ENCODE results near the gene COMMD9.

COMMD9 gene

DNA sequence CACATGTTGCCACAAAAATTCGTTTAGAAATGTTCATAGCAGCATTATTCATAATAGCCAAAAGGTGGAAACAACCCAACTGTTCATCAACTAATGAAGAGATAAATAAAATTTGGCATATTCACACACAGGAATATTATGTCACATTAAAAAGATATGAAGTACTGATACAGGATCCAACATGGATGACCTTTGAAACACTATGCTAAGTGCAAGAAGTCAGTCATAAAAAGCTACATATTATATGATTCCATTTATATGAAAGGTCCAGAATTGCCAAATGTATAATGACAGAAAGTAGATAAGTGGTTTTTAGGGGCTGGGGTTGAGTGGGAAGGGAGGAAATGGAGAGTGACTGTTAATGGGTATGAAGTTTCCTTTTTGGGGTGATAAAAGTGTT lies 15.8 kb upstream of the COMMD9 start:
- in situ Hi-C loops (cut with HindIII; ENCODE audit: low pct_ligation_motif_present, low pct_unique_long_range_greater_than_20kb, low sequenced_read_pairs) = no loop called here
- DNase-seq = no peak

DNA sequence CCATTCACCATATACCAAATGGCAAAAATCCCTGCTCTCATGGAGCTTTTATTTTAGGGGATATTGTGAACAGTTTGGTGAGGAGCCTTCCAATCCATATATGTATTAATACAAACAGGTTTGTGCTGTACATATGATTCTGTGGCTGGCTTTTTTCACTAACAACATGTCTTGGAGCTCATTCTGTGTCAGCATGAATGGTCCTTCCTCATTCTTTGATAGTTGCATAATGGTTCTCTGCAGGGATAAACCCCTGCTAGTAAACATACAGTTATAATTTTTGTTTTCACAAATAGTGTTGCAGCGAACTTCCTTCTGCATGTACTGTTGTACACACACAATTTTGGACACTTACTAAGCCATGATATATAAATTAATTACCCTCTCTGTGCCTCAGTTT lies 15.1 kb upstream of the COMMD9 start:
- in situ Hi-C loops (cut with HindIII; ENCODE audit: low pct_ligation_motif_present, low pct_unique_long_range_greater_than_20kb, low sequenced_read_pairs) = no loop called here
- no peak for DNase-seq

- in situ Hi-C loops (cut with HindIII; ENCODE audit: low pct_ligation_motif_present, low pct_unique_long_range_greater_than_20kb, low sequenced_read_pairs) = no loop called here
- DNase-seq = no peak
These were observed 11.4 kb upstream of the COMMD9 start for GRCh38 chr11:36300650-36301049.

- in situ Hi-C loops (cut with HindIII; ENCODE audit: low pct_ligation_motif_present, low pct_unique_long_range_greater_than_20kb, low sequenced_read_pairs) = no loop called here
- no peak for DNase-seq
These were observed 7.8 kb upstream of the COMMD9 start for GRCh38 chr11:36296884-36297543.

DNA sequence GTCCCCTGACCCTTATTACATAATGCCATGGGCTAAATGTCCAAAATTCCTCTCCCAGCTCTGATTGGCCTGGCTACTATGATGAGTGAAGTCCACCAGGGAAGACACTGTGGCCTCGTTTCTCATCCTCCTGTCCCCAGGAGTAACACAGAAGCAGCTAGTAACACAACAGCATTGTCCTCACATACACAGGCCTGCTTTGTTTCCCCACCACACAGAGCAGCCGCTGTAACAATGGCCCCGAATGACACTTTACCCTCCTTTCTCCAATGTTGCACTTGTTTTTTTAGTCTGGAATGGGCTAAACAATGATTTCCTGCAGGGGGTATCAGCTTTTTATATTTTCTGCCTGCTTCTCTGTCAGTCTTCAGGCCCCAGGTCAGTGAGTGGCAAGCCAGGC lies 6.7 kb upstream of the COMMD9 start, which contains the start of gene PRR5L:
Gene PRR5L, plus strand, starts transcription at position 363 of the 400 bp plus-strand sequence. CDS start 104,834 bp downstream, outside the sequence.
- in situ Hi-C loops (cut with HindIII; ENCODE audit: low pct_ligation_motif_present, low pct_unique_long_range_greater_than_20kb, low sequenced_read_pairs) = no loop called here

GRCh38 chr11:36292311-36292722 lies 3.1 kb upstream of the COMMD9 start:
- in situ Hi-C loops (cut with HindIII; ENCODE audit: low pct_ligation_motif_present, low pct_unique_long_range_greater_than_20kb, low sequenced_read_pairs) = no loop called here
- DNase-seq = peak; percentile 50

More for the DNA sequence above, 6.7 kb upstream of the COMMD9 start, which contains the start of gene PRR5L:
- DNase-seq = no peak

GRCh38 chr11:36288442-36289225 lies 590 bp downstream of the COMMD9 start:
- no peak for DNase-seq
- in situ Hi-C loops (cut with HindIII; ENCODE audit: low pct_ligation_motif_present, low pct_unique_long_range_greater_than_20kb, low sequenced_read_pairs) = no loop called here

GRCh38 chr11:36282926-36283325 lies 6.3 kb downstream of the COMMD9 start:
- in situ Hi-C loops (cut with HindIII; ENCODE audit: low pct_ligation_motif_present, low pct_unique_long_range_greater_than_20kb, low sequenced_read_pairs) = no loop called here
- DNase-seq = no peak

- in situ Hi-C loops (cut with HindIII; ENCODE audit: low pct_ligation_motif_present, low pct_unique_long_range_greater_than_20kb, low sequenced_read_pairs) = no loop called here
- DNase-seq = no peak
These were observed 7.4 kb downstream of the COMMD9 start for GRCh38 chr11:36281850-36282249.

DNA sequence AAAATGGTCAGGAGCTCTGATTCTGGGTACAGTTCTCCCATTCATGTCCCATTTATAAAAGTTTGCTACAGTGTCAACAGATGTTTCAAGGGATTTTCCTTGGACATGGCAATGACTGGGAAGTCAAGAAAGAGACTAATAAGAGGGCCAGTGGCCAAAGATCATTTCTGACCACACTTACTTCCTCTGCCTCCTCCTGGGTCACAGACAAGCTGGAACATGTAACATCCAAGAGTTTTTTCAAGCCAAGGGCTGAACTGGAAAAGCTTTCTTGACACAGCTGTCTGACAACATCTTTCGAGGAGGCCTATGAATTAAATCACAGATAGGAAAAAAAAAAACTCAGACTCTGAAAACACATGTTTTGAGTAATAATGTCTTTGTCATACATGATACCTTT lies 8.7 kb downstream of the COMMD9 start:
- in situ Hi-C loops (cut with HindIII; ENCODE audit: low pct_ligation_motif_present, low pct_unique_long_range_greater_than_20kb, low sequenced_read_pairs) = no loop called here

DNA sequence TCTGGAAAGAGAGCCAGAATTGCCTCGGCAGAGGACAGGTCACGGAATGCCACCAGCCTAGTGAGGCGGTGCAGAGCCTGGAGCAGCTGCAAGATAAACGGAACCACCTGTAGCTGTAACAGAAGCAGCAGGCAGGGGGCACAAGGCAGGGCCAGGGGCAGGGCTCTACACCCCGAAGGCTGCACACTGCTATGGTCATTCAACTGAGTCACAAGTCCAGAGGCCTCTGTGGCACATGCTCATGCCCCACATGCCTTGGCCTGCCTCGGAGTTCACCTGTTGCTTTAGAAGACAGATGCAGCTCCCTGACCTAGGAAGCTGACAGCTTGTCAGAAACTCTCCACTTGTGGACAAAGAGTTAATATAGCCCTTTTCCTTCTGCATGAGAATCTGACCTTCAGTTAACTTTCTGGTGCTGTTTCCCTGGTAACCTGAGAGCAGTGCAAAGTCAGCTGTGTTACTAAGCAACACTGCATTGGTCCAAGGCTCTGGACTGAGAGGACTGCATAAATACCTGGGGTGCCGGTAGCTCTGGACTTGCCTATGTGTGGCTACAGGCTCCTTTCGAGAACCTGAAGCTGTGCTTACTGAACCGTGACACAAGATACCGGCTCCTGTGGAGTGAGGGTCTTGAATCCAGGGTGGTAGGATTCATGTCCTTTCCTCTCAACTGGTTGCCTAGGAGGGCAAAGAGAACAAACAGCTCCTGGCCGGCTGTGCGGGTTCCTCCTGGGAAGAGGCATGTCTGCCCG lies 10.5 kb downstream of the COMMD9 start:
- in situ Hi-C loops (cut with HindIII; ENCODE audit: low pct_ligation_motif_present, low pct_unique_long_range_greater_than_20kb, low sequenced_read_pairs) = no loop called here
- DNase-seq = peak; percentile 3

More for the DNA sequence above, 8.7 kb downstream of the COMMD9 start:
- DNase-seq = no peak

DNA sequence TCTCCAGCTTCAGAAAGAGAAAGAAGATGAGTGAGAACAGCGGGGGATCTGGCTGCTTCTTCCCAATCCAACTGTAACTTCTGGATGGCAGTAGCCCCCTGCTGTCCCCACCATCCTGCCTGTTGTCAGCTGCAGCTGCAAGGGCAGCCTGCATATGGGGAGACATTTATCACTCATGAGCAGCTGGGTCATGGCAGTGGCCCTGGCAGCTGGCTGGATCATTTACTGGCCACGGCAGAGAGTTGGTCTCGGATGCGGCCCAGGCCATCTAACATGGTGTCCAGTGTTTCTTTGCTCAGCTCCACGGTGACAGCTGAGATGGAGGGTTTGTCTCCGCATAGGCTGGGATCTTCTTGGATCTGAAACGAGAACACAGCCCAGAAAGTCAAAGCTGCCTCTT lies 14.8 kb downstream of the COMMD9 start:
- no peak for DNase-seq
- in situ Hi-C loops (cut with HindIII; ENCODE audit: low pct_ligation_motif_present, low pct_unique_long_range_greater_than_20kb, low sequenced_read_pairs) = loop anchor here (25.0 kb wide), 1 partner anchor 112 kb away; no protein-coding TSS in a partner anchor

DNA sequence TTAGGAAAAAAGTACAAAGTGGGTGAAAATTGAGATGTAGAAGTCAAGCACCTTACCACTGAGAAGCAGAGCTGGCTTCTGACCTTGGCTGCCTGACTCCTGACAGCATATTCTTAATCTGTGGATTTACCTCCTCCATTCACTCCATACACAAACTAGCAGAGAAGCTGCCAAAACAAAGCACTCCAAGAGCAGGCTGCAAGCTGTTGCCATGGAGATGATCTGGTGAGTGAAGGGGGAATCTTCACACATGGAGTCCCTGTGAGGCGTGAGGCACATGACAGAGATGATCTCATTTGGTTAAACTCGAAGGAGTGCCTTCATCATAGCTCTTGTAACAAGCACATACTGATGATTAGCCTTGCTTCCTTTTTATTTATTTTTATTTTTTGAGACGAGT lies 16.1 kb downstream of the COMMD9 start:
- no peak for DNase-seq
- in situ Hi-C loops (cut with HindIII; ENCODE audit: low pct_ligation_motif_present, low pct_unique_long_range_greater_than_20kb, low sequenced_read_pairs) = loop anchor here (25.0 kb wide), 1 partner anchor 111 kb away; no protein-coding TSS in a partner anchor

DNA sequence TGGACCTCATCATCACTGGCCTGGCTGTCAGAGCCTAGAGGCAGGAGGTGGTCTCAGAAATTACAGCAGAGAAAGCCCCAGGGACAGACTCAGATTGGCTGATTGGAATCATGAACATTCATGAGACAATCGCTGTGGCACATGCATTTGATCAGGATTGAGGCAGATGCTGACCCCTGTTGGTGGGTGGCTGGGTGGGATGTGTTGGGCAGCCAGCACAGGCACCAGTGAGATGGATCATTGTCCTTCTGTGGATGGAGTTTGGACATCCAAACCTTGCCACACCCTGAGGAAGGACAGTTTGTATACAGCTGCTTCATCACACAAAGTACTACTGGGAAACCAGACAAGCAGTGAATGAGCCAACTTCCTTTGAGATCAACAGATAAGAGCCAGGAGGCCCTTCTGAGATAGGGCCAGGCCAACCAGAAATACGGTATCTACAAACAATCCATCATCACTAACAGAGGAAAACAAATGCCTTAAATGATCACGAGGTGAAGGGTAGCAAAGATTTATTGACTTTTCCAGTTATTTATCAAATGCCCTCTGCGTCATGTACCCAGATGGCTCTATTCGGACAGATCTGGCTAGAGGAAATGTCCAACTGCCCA lies 17.3 kb downstream of the COMMD9 start:
- no peak for DNase-seq
- in situ Hi-C loops (cut with HindIII; ENCODE audit: low pct_ligation_motif_present, low pct_unique_long_range_greater_than_20kb, low sequenced_read_pairs) = loop anchor here (25.0 kb wide), 1 partner anchor 110 kb away; no protein-coding TSS in a partner anchor

DNA sequence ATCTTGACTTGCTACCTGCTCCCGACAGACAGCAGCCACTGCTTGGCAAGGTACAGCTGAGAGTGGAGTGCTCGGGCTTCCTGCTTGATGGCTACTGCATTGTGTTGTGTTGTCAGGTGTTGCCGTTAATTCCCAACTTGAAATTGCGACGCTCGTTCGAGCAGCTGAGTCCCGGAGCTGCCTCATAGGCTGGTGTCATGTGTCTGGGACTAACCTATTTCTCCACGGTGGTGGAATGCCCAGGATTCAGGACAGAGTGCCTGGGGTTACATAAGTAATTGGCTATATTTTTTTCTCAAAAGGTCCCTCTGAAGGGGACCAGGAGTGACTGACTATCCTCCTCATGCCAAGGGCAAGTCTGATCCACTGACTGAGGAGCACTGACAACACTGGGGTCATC lies 18.5 kb downstream of the COMMD9 start:
- in situ Hi-C loops (cut with HindIII; ENCODE audit: low pct_ligation_motif_present, low pct_unique_long_range_greater_than_20kb, low sequenced_read_pairs) = loop anchor here (25.0 kb wide), 1 partner anchor 108 kb away; no protein-coding TSS in a partner anchor
- no peak for DNase-seq

DNA sequence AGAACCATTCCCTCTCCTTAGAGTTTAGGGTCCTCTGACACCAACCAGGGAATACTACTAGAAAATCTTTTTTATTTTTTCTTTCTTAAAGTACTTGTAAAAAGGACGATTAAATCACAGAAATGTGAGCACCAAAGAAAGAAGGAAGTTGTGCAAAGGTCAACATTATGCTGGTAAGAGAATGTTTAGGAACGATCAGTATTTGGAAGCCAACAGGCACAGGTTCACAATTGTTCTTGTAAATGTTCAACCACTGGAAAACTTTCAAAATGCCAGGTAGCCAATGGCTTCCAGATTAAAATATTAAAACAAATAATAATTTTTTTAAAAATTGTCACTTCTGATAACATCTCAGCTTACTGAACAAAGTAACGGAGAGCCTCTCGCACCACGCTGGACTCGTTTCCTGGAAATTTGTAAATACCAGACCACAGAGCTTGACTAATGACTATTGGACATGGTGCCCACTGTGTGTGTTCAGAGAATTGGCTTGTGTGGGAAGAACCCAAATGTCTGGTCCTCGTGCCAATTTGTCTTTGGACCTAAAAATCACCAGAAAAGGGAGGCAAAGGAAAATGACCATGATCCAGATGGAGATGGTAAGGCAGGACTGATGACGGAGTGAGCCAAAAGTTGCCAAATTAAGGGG lies 20.8 kb downstream of the COMMD9 start:
- in situ Hi-C loops (cut with HindIII; ENCODE audit: low pct_ligation_motif_present, low pct_unique_long_range_greater_than_20kb, low sequenced_read_pairs) = loop anchor here (25.0 kb wide), 1 partner anchor 106 kb away; no protein-coding TSS in a partner anchor
- DNase-seq = no peak

- DNase-seq = no peak
- in situ Hi-C loops (cut with HindIII; ENCODE audit: low pct_ligation_motif_present, low pct_unique_long_range_greater_than_20kb, low sequenced_read_pairs) = loop anchor here (25.0 kb wide), 1 partner anchor 104 kb away; no protein-coding TSS in a partner anchor
These were observed 22.5 kb downstream of the COMMD9 start for GRCh38 chr11:36266767-36267166.

All from ACHN (cell line).